ENCODE data around the gene CTRB1. TPM values are rescaled to one million over a fixed set of nuclear protein-coding genes. Genes with fewer than 3 reads are reported as not detected.

The CTRB1 gene
- total RNA-seq, 1 experiment from 2014 or later = not detected

DNA sequence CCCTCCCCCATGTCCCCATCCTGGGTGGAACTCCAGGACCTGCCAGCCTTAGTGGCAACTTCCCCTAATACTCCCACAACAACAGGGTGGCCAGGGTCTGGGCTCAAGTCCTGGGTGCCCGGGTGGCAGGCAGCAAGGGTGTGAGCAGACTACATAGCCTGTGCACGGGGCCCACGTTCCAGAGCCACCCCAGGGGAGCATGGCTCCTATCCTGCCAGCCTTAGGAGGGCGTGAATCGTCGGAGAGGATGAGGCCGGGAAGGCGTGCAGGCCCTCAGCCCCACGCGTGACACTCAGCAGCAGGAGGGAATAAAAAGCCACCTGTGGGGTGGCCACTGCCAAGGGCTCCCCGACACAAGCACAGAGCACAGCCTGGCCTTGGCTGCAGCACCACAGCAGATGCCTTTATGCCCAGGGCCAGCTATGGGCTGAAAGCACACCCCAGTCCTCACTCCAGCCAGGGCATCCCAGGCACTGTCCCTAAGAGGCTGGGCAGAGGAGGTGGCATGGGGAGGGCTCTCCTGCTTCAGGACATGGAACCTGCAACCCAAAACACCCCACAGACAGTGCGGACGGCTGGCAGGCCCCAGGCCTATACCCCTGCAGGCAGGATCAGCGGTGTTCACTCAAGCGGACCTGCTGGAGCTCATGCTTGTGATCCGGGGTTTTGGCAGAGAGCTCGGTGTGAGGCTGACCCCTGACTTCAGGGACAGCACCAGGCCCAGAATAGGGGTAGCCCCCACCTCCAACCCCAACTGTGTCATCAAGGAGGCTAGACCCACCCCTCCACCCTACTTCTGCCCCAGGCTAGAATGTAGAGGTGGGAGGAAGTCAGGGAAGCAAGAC, 30.0 kb downstream of the CTRB1 start:
- H2BK120ac ChIP-seq (ENCODE audit: low read depth, low read length, poor library complexity, severe bottlenecking) = no peak overlapping the region
- Mint-ChIP-seq H3K4me1 (peaks cover 60 to 69% of the 10 kb centered on the region in 2 experiments), H3K36me3 (ENCODE audit: insufficient read depth in 1 of 3, low read depth in 3 of 3) (peaks cover 0 to 2% (median 2%) of the 10 kb centered on the region in 3 experiments; a peak in 1 of 7 replicates), H3K4me3 (no peak overlapping the region; a peak in 1 of 5 replicates), H3K27me3 (ENCODE audit: low read depth) (no peaks in the 10 kb centered on the region; the same call in 1 of the 2 replicates), H3K27ac (no peak overlapping the region; a peak in 1 of 7 replicates), H3K9me3 (no peaks in the 10 kb centered on the region)
- H3K14ac ChIP-seq (ENCODE audit: insufficient read depth, low read length) = no peak overlapping the region
- H3K27ac ChIP-seq (ENCODE audit: insufficient read length, low read depth, low read length) = no peak overlapping the region
- no peak overlapping the region for H2BK20ac ChIP-seq (ENCODE audit: low read depth, low read length, poor library complexity, severe bottlenecking)
- no peak overlapping the region for H4K5ac ChIP-seq (ENCODE audit: insufficient read length, low read depth, low read length)
- TF ChIP-seq, protein P1, sequence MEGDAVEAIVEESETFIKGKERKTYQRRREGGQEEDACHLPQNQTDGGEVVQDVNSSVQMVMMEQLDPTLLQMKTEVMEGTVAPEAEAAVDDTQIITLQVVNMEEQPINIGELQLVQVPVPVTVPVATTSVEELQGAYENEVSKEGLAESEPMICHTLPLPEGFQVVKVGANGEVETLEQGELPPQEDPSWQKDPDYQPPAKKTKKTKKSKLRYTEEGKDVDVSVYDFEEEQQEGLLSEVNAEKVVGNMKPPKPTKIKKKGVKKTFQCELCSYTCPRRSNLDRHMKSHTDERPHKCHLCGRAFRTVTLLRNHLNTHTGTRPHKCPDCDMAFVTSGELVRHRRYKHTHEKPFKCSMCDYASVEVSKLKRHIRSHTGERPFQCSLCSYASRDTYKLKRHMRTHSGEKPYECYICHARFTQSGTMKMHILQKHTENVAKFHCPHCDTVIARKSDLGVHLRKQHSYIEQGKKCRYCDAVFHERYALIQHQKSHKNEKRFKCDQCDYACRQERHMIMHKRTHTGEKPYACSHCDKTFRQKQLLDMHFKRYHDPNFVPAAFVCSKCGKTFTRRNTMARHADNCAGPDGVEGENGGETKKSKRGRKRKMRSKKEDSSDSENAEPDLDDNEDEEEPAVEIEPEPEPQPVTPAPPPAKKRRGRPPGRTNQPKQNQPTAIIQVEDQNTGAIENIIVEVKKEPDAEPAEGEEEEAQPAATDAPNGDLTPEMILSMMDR (conservative IDR thresholded peaks at IDR 0.05) = no peak
- no peaks in the 10 kb centered on the region for H3K27me3 ChIP-seq (ENCODE audit: insufficient read depth, low read length)
- no peak overlapping the region for H2AK5ac ChIP-seq (ENCODE audit: insufficient read length, low read length)
- H3K23me2 ChIP-seq (ENCODE audit: insufficient read length, low read depth, low read length, poor library complexity, severe bottlenecking) = peaks cover 15% of the 10 kb centered on the region
- no peak overlapping the region for H3K18ac ChIP-seq (ENCODE audit: insufficient read length, low read depth, low read length)
- H2BK15ac ChIP-seq (ENCODE audit: low read depth, low read length) = no peak overlapping the region
- peaks cover 14% of the 10 kb centered on the region; the same call in 1 of the 2 replicates for H3K4me1 ChIP-seq (ENCODE audit: insufficient read depth, low read length)
- H3K4me2 ChIP-seq (ENCODE audit: insufficient read depth, insufficient read length, low read length) = no peak overlapping the region
- no peak overlapping the region for H4K91ac ChIP-seq (ENCODE audit: insufficient read length, low read depth, low read length)
- peaks cover 50% of the 10 kb centered on the region; the same call in 1 of the 2 replicates for H3K79me2 ChIP-seq (ENCODE audit: insufficient read depth, low read length)
- no CpG with 5 or more reads among the region's 17 CpGs for WGBS (ENCODE audit: extremely low coverage, insufficient read length, low lambda C conversion rate)
- no peak overlapping the region for H4K8ac ChIP-seq (replicated peaks; ENCODE audit: insufficient read length, low read depth, low read length)
- H3K23ac ChIP-seq (ENCODE audit: insufficient read length, low read depth, low read length) = no peak overlapping the region
- peaks cover 10% of the 10 kb centered on the region for H3K79me1 ChIP-seq (ENCODE audit: insufficient read depth, low read depth, low read length, poor library complexity, severe bottlenecking)
- DNase-seq = no peak
- no peak overlapping the region for H3K56ac ChIP-seq (ENCODE audit: insufficient read length, low read depth, low read length)
- H3K9ac ChIP-seq (ENCODE audit: extremely low read depth, insufficient read length, low read length) = no peak overlapping the region
- H2BK12ac ChIP-seq (ENCODE audit: insufficient read length, low read depth, low read length) = no peak overlapping the region
- no peaks in the 10 kb centered on the region for H4K20me1 ChIP-seq (ENCODE audit: control insufficient read depth, insufficient read depth, insufficient read length)
- no peaks in the 10 kb centered on the region for H3K9me3 ChIP-seq (ENCODE audit: control insufficient read depth, low read depth, low read length)
- no peak overlapping the region for H3T11ph ChIP-seq (ENCODE audit: low read length)
- no peak overlapping the region for H2BK5ac ChIP-seq (ENCODE audit: insufficient read length, low read length)
- H3K4ac ChIP-seq (ENCODE audit: low read depth, low read length) = no peak overlapping the region
- H2AFZ ChIP-seq (ENCODE audit: low read length) = no peak overlapping the region

All from H9 (cell line).